Spleen (tissue), 11 donors: Measurements from ENCODE around the gene KXD1. TPM values are rescaled to one million over a fixed set of nuclear protein-coding genes. Genes with fewer than 3 reads are reported as not detected.

Experiments
- DNase-seq: peaks from one replicate; pipeline ENCODE4 v3.0.0-alpha.2; 2020
- H3K27ac ChIP-seq, 8 donors: fragments of 200-600 bp; sonication (generic) in 7 of 8; 1 replicate in 4 of 8; 2 replicates in 4 of 8; pipeline versions ENCODE4 v1.5.0 to v1.8.0; 2016 to 2021; ENCODE audit warnings: inconsistent platforms in 4 of 8, mild to moderate bottlenecking in 4 of 8, moderate library complexity in 1 of 8
- H3K27me3 ChIP-seq, 7 donors: fragments of 200-600 bp; sonication (generic) in 6 of 7; replicated peaks in 1 of 7; 1 replicate in 4 of 7; 2 replicates in 3 of 7; pipeline versions ENCODE4 v1.5.0 to v1.8.0; 2016 to 2021; ENCODE audit warnings: inconsistent platforms in 3 of 7, mild to moderate bottlenecking in 1 of 7
- H3K36me3 ChIP-seq, 6 donors: fragments of 200-600 bp; sonication (generic) in 5 of 6; 1 replicate in 4 of 6; 2 replicates in 2 of 6; pipeline versions ENCODE4 v1.5.0 to v1.8.0; 2016 to 2021; ENCODE audit warnings: inconsistent platforms in 2 of 6
- H3K4me1 ChIP-seq, 6 donors: fragments of 200-600 bp; sonication (generic) in 5 of 6; 1 replicate in 3 of 6; 2 replicates in 3 of 6; pipeline versions ENCODE4 v1.5.0 to v1.8.0; 2016 to 2021; ENCODE audit warnings: inconsistent platforms in 3 of 6
- H3K4me3 ChIP-seq, 8 donors: fragments of 200-600 bp; sonication (generic) in 7 of 8; 1 replicate in 4 of 8; 2 replicates in 4 of 8; pipeline versions ENCODE4 v1.5.0 to v1.8.0; 2016 to 2021; ENCODE audit warnings: inconsistent platforms in 4 of 8, mild to moderate bottlenecking in 4 of 8, moderate library complexity in 2 of 8
- H3K9me3 ChIP-seq, 8 donors: fragments of 200-600 bp; sonication (generic) in 7 of 8; 1 replicate in 4 of 8; 2 replicates in 4 of 8; pipeline versions ENCODE4 v1.5.0 to v1.8.0; 2016 to 2021; ENCODE audit warnings: inconsistent platforms in 4 of 8
- CTCF ChIP-seq, 11 experiments: fragments of 200-600 bp in 7 of 11; fragments of 450-650 bp in 4 of 11; sonication (generic) in 4 of 11; IDR thresholded peaks in 8 of 11; conservative IDR thresholded peaks in 3 of 11; 1 replicate in 7 of 11; 2 replicates in 4 of 11; pipeline versions ENCODE4 v1.4.0 to v1.8.0; 2016 to 2021; ENCODE audit warnings: antibody characterized with exemption in 11 of 11, inconsistent platforms in 4 of 11, mild to moderate bottlenecking in 1 of 11
- POLR2A ChIP-seq, 3 donors: fragments of 450-650 bp; IDR thresholded peaks; one replicate each; pipeline ENCODE4 v1.5.1; 2017; ENCODE audit warnings: antibody characterized with exemption in 3 of 3, mild to moderate bottlenecking in 1 of 3
- POLR2AphosphoS5 ChIP-seq, 3 donors: sonication (generic); formaldehyde crosslinking; IDR thresholded peaks; one replicate each; pipeline ENCODE4 v1.5.1; 2017; ENCODE audit warnings: antibody characterized with exemption in 3 of 3
- WGBS, 5 donors: extraction: QIAGEN DNeasy Blood & Tissue Kit in 3 of 5; methylation state at CpG; one replicate each; pipeline versions ENCODE4 v1.1.5 to v1.1.7; 2013 to 2018; 5-methylcytosine and 5-hydroxymethylcytosine counted together
- intact Hi-C: fragments of 100-400 bp; cut with DNase I; formaldehyde crosslinking; loops from one replicate; pipeline ENCODE4 v1.15.0; 2023; ENCODE audit warnings: low total_unique reads
- polyA plus RNA-seq, 3 donors: library from polyadenylated mRNA; stranded (reverse); fragments of 200-250 nt; gene quantifications; one replicate each; pipeline ENCODE4 v1.2.1, GENCODE V29; 2013
- total RNA-seq, 7 donors: library from RNA; depleted of rRNA in 3 of 7; stranded (reverse); fragments of >200 nt in 3 of 7; fragmentation: NEBNext Ultra II Directional in 4 of 7; extraction: Animal tissue kit (Norgen Biotek cat#: 25700) in 4 of 7; gene quantifications; one replicate each; pipeline versions ENCODE4 v1.1.0 to v1.2.1, GENCODE V29; 2016 to 2021
- donor health status: healthy with polysubstance abuse.
- donor health status: DM: no; HTN: no; CAD: no; lungs with moderate emphysema.
- donor health status: DM: no; HTN: no; CAD: no.
- donor health status: Bipolar disorder and iron deficiency.
- donor health status: healthy.
- donor health status: DM: no; HTN: no; CAD: no.
- donor health status: DM: yes; HTN: yes; CAD: no.

Gene KXD1
- total and polyA plus RNA-seq, 10 donors, result 63.9 to 90.9 (median 74.8) TPM

GRCh38 chr19:18601875-18602274 is 44.2 kb downstream of the KXD1 start:
- no peak for DNase-seq
- H3K27me3 ChIP-seq, result peaks cover 10 to 95% (median 60%) of the 10 kb centered on the region in 7 donors
- no peak overlapping the region for H3K4me3 ChIP-seq
- H3K36me3 ChIP-seq, result no peaks in the 10 kb centered on the region
- no peak for TF ChIP-seq POLR2AphosphoS5 (IDR thresholded peaks at IDR 0.05)
- TF ChIP-seq CTCF (IDR thresholded peaks at IDR 0.05 in 8 of 11, conservative IDR thresholded peaks at IDR 0.05 in 3 of 11), result no peak
- TF ChIP-seq POLR2A (IDR thresholded peaks at IDR 0.05), result no peak
- H3K9me3 ChIP-seq, result no peaks in the 10 kb centered on the region
- no peak overlapping the region for H3K27ac ChIP-seq
- 58 to 71% (median 69%) methylated on average over 4 of the region's 4 CpGs for WGBS, 5 donors
- intact Hi-C loops, result no loop called here
- peaks cover 0 to 40% (median 19%) of the 10 kb centered on the region in 6 donors for H3K4me1 ChIP-seq

- Histone ChIP-seq H3K27me3 (peaks cover 10 to 98% (median 75%) of the 10 kb centered on the region in 7 donors), H3K4me3 (no peak overlapping the region), H3K36me3 (no peaks in the 10 kb centered on the region), H3K9me3 (no peaks in the 10 kb centered on the region), H3K27ac (no peak overlapping the region), H3K4me1 (peaks cover 7 to 48% (median 28%) of the 10 kb centered on the region in 6 donors)
- TF ChIP-seq CTCF (IDR thresholded peaks at IDR 0.05 in 8 of 11, conservative IDR thresholded peaks at IDR 0.05 in 3 of 11) (peak in 3 of 11 experiments; percentile 11 to 25 (median 24)), POLR2AphosphoS5 (IDR thresholded peaks at IDR 0.05) (no peak), POLR2A (IDR thresholded peaks at IDR 0.05) (no peak)
- WGBS, 5 donors, result 4 to 14% (median 6%) methylated on average over 11 to 32 of the region's 32 CpGs
- intact Hi-C loops, result no loop called here
- no peak for DNase-seq
Measured at GRCh38 chr19:18603255-18603957, 45.7 kb downstream of the KXD1 start.

GRCh38 chr19:18603958-18604819 is 46.5 kb downstream of the KXD1 start:
- no peak for DNase-seq
- Histone ChIP-seq H3K36me3 (no peaks in the 10 kb centered on the region), H3K9me3 (no peaks in the 10 kb centered on the region), H3K27ac (no peak overlapping the region), H3K27me3 (peaks cover 10 to 98% (median 77%) of the 10 kb centered on the region in 7 donors), H3K4me3 (no peak overlapping the region), H3K4me1 (peaks cover 7 to 49% (median 28%) of the 10 kb centered on the region in 6 donors)
- TF ChIP-seq POLR2A (IDR thresholded peaks at IDR 0.05) (no peak), CTCF (IDR thresholded peaks at IDR 0.05 in 8 of 11, conservative IDR thresholded peaks at IDR 0.05 in 3 of 11) (no peak)
- 9 to 13% (median 11%) methylated on average over 16 to 26 of the region's 26 CpGs for WGBS, 5 donors
- intact Hi-C loops, result no loop called here

GRCh38 chr19:18604820-18605159 is 47.1 kb downstream of the KXD1 start:
- H3K27me3 ChIP-seq, result peaks cover 12 to 98% (median 78%) of the 10 kb centered on the region in 7 donors
- TF ChIP-seq POLR2A (IDR thresholded peaks at IDR 0.05), result no peak
- TF ChIP-seq CTCF (IDR thresholded peaks at IDR 0.05 in 8 of 11, conservative IDR thresholded peaks at IDR 0.05 in 3 of 11), result no peak
- no peak for TF ChIP-seq POLR2AphosphoS5 (IDR thresholded peaks at IDR 0.05)
- H3K4me3 ChIP-seq, result no peak overlapping the region
- intact Hi-C loops, result no loop called here
- 10 to 16% (median 12%) methylated on average over 10 of the region's 10 CpGs for WGBS, 5 donors
- H3K36me3 ChIP-seq, result no peaks in the 10 kb centered on the region
- no peak for DNase-seq
- H3K4me1 ChIP-seq, result peaks cover 7 to 49% (median 28%) of the 10 kb centered on the region in 6 donors
- H3K9me3 ChIP-seq, result no peaks in the 10 kb centered on the region
- H3K27ac ChIP-seq, result no peak overlapping the region
